PFSK-1 (cell line): Measurements from ENCODE around the gene ZBTB16.

Experiments
- FOXP2 ChIP-seq: optimal IDR thresholded peaks from 2 replicates; pipeline ENCODE3; 2011; ENCODE audit warnings: borderline replicate concordance, control low read depth, inconsistent platforms; ENCODE audit not compliant: insufficient read depth; ENCODE audit errors: extremely low read length, extremely low read depth
- POLR2AphosphoS5 ChIP-seq: IDR thresholded peaks from 2 replicates; pipeline ENCODE4 v1.6.1; 2012; ENCODE audit warnings: low read depth, mild to moderate bottlenecking, control low read depth, low read length, moderate library complexity
- SIN3A ChIP-seq: IDR thresholded peaks from 2 replicates; pipeline ENCODE4 v1.6.1; 2012; ENCODE audit warnings: mild to moderate bottlenecking, low read length, moderate library complexity, borderline replicate concordance; ENCODE audit not compliant: insufficient read depth
- TAF1 ChIP-seq: IDR thresholded peaks from 2 replicates; pipeline ENCODE4 v1.6.1; 2012; ENCODE audit warnings: low read length, control low read depth, borderline replicate concordance; ENCODE audit not compliant: insufficient read depth
- TF ChIP-seq, protein P1 (sequence below), 2 experiments: IDR thresholded peaks; 2 replicates each; pipeline versions ENCODE4 v1.6.1 to v1.8.0; 2011 to 2012; ENCODE audit warnings: low read depth in 2 of 2, low read length in 2 of 2, control low read depth in 1 of 2, inconsistent platforms in 1 of 2, mild to moderate bottlenecking in 1 of 2, moderate library complexity in 1 of 2; ENCODE audit not compliant: insufficient read depth in 1 of 2

Gene ZBTB16

GRCh38 chr11:114200351-114201133, 141.0 kb downstream of the ZBTB16 start:
- no peak for TF ChIP-seq POLR2AphosphoS5

DNA sequence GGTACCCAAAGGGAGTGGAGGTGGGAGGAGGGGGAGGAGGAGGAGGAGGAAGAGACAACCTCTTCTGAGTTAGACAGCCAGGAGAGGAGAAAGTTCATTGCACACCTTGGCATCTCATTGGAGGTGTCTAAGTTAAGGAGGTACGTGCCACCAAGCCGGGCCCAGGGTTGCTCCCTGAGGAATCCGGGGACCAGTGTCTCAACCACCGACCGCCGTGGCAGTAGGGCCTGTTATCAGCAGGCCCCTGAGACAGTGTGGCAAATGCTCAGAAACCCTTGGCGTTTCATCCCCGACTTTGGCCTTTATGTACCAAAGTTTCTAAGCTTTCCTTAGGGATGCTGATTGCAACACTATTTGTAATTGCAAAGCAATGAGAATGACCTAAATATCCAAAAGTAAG, 141.7 kb downstream of the ZBTB16 start:
- TF ChIP-seq, protein P1, sequence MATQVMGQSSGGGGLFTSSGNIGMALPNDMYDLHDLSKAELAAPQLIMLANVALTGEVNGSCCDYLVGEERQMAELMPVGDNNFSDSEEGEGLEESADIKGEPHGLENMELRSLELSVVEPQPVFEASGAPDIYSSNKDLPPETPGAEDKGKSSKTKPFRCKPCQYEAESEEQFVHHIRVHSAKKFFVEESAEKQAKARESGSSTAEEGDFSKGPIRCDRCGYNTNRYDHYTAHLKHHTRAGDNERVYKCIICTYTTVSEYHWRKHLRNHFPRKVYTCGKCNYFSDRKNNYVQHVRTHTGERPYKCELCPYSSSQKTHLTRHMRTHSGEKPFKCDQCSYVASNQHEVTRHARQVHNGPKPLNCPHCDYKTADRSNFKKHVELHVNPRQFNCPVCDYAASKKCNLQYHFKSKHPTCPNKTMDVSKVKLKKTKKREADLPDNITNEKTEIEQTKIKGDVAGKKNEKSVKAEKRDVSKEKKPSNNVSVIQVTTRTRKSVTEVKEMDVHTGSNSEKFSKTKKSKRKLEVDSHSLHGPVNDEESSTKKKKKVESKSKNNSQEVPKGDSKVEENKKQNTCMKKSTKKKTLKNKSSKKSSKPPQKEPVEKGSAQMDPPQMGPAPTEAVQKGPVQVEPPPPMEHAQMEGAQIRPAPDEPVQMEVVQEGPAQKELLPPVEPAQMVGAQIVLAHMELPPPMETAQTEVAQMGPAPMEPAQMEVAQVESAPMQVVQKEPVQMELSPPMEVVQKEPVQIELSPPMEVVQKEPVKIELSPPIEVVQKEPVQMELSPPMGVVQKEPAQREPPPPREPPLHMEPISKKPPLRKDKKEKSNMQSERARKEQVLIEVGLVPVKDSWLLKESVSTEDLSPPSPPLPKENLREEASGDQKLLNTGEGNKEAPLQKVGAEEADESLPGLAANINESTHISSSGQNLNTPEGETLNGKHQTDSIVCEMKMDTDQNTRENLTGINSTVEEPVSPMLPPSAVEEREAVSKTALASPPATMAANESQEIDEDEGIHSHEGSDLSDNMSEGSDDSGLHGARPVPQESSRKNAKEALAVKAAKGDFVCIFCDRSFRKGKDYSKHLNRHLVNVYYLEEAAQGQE (IDR thresholded peaks at IDR 0.05; ENCODE audit: insufficient read depth in 1 of 2, low read depth in 2 of 2, low read length in 2 of 2) = no peak

DNA sequence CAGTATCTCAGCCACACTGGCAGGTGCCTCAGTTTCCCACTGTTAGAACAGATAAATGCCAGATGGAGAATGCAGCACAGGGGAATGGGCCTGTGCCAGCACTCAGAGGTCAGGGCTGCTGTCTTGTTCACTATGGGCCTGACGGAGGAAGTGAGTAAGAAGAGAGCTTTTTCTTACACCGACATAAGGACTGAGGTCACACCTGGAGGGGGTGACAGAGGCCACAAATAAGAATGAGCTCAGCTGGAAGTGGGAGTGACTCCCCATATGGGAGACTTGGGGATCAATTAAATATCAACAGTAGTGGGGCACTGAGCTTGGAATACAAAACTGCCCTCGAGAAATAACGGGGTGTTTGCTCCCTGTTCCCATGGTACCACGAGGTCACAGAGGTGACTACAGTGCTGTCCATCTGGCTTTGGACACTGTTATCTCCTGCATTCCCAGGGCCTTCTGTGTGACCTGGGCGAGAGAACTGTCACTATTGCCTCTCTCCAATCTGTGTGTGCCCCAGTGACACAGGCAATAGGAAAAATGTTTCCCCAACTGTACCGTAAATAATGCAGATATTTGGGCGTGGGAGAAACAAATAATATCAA, 142.6 kb downstream of the ZBTB16 start:
- TF ChIP-seq FOXP2 (no peak), SIN3A (no peak), TAF1 (no peak), POLR2AphosphoS5 (no peak)
- TF ChIP-seq, protein P1 (IDR thresholded peaks at IDR 0.05; ENCODE audit: insufficient read depth in 1 of 2, low read depth in 2 of 2, low read length in 2 of 2) = no peak

GRCh38 chr11:114207096-114207495, 147.6 kb downstream of the ZBTB16 start:
- TF ChIP-seq FOXP2 (no peak), TAF1 (no peak), POLR2AphosphoS5 (no peak), SIN3A (no peak)
- TF ChIP-seq, protein P1 (IDR thresholded peaks at IDR 0.05; ENCODE audit: insufficient read depth in 1 of 2, low read depth in 2 of 2, low read length in 2 of 2) = no peak

DNA sequence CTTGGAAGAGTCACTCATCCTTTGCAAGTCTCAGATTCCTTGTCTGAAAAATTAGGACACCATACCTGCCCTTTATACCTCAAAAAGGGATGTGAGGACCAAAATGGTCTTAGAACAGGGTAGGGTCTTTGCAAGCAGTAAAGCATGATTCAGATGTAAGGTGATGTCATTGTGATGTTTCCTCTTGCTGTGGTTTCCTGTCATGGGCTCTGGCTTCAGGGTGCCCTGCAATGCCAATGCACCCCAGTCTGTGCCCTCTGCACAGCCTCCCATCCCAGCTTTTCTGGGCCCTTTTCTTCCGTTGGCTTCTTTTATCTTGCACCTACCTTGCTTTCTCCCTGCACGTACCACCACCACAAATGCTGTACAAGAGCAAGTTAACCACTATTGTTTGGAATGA, 148.9 kb downstream of the ZBTB16 start:
- TF ChIP-seq POLR2AphosphoS5 = no peak
- TF ChIP-seq, protein P1 (IDR thresholded peaks at IDR 0.05; ENCODE audit: insufficient read depth in 1 of 2, low read depth in 2 of 2, low read length in 2 of 2) = no peak
- TF ChIP-seq FOXP2 = no peak
- TF ChIP-seq TAF1 = no peak
- no peak for TF ChIP-seq SIN3A
